HepG2 (cell line): ENCODE data around the gene NYNRIN. TPM values are rescaled to one million over a fixed set of nuclear protein-coding genes. Genes with fewer than 3 reads are reported as not detected.
A peak's percentile ranks its signal among the peaks of the same experiment; 100 is the strongest.

Experiments used
- ATAC-seq: fragments of 200-7000 bp; cut with Tn5 transposase; 3 replicates; pipeline ENCODE4 v1.9.1; 2020; ENCODE audit warnings: mild to moderate bottlenecking, moderate library complexity
- BruUV-seq: library from RNA; stranded (reverse); fragments of 400-500 nt; replicated peaks from 2 replicates; lab custom pipeline; 2021; lab: Mats Ljungman, UMichigan
- CTCF ChIA-PET: fragments of 300-600 bp; formaldehyde crosslinking; extraction: SDS; loops from one replicate; lab custom pipeline; 2021; ENCODE audit warnings: low total read pairs, inconsistent platforms, low intra/inter-chr PET ratio; lab: Yijun Ruan, JAX
- POLR2A ChIA-PET: fragments of 350-600 bp; sonication (Branson Sonifier 250); formaldehyde crosslinking; loops from one replicate; lab custom pipeline; 2020; ENCODE audit warnings: antibody characterized with exemption, inconsistent platforms; lab: Yijun Ruan, JAX
- DNase-seq: peaks from one replicate; pipeline ENCODE4 v3.0.0-alpha.2; 2015; ENCODE audit warnings: low spot score
- FAIRE-seq: peaks from 3 replicates; lab custom pipeline; 2011; peaks lifted over from hg19 to GRCh38; lab: Jason Lieb, UNC
- H2AFZ ChIP-seq: one replicate; pipeline ENCODE4 v1.6.1; 2011; ENCODE audit warnings: low read length, inconsistent platforms
- H3K27ac ChIP-seq: fragments of 300-600 bp; 3 replicates; pipeline ENCODE4 v1.8.0; 2011; ENCODE audit warnings: mixed run types, mild to moderate bottlenecking, mixed read lengths, low read length, inconsistent platforms; ENCODE audit not compliant: insufficient read depth; ENCODE audit errors: extremely low read length
- H3K27me3 ChIP-seq, 2 experiments: fragments of 200-600 bp in 1 of 2; 2 replicates in 1 of 2; 3 replicates in 1 of 2; pipeline versions ENCODE4 v1.6.0 to v1.8.0; 2011; ENCODE audit warnings: low read length in 2 of 2, mild to moderate bottlenecking in 2 of 2, moderate library complexity in 2 of 2, inconsistent platforms in 1 of 2; ENCODE audit not compliant: insufficient read depth in 2 of 2, control insufficient read depth in 1 of 2
- H3K36me3 ChIP-seq, 2 experiments: fragments of 200-600 bp in 1 of 2; replicated peaks in 1 of 2; 2 replicates in 1 of 2; 3 replicates in 1 of 2; pipeline versions ENCODE4 v1.5.1 to v1.8.0; 2011; ENCODE audit warnings: low read length in 2 of 2, inconsistent platforms in 1 of 2; ENCODE audit not compliant: insufficient read depth in 2 of 2, control insufficient read depth in 1 of 2
- H3K4me1 ChIP-seq: 2 replicates; pipeline ENCODE4 v1.5.1; 2012; ENCODE audit warnings: low read length, inconsistent platforms; ENCODE audit not compliant: insufficient read depth
- H3K4me2 ChIP-seq: 2 replicates; pipeline ENCODE4 v1.6.0; 2011; ENCODE audit warnings: low read depth, low read length, inconsistent platforms
- H3K4me3 ChIP-seq, 3 experiments: fragments of 200-600 bp in 1 of 3; sonication (generic), shearing (Covaris generic) in 1 of 3; replicated peaks in 1 of 3; 2 replicates each; pipeline ENCODE4 v1.5.1; 2011 to 2016; ENCODE audit warnings: low read length in 3 of 3, inconsistent platforms in 2 of 3, low read depth in 2 of 3, mild to moderate bottlenecking in 2 of 3, control low read depth in 1 of 3, mixed read lengths in 1 of 3; ENCODE audit not compliant: insufficient read depth in 1 of 3
- H3K79me2 ChIP-seq: one replicate; pipeline ENCODE4 v1.6.1; 2011; ENCODE audit warnings: low read length, inconsistent platforms; ENCODE audit not compliant: insufficient read depth
- H3K9ac ChIP-seq: 2 replicates; pipeline ENCODE4 v1.6.0; 2011; ENCODE audit warnings: mild to moderate bottlenecking, low read depth, low read length, inconsistent platforms; ENCODE audit not compliant: insufficient read depth
- H3K9me3 ChIP-seq: 2 replicates; pipeline ENCODE4 v1.5.1; 2012; ENCODE audit warnings: mild to moderate bottlenecking, low read length
- H4K20me1 ChIP-seq: 2 replicates; pipeline ENCODE4 v1.6.0; 2011; ENCODE audit warnings: inconsistent platforms, mild to moderate bottlenecking, low read length, moderate library complexity; ENCODE audit not compliant: insufficient read depth
- ARNT ChIP-seq: fragments of 450-650 bp; IDR thresholded peaks from 2 replicates; pipeline ENCODE4 v1.6.1; 2017
- KDM2A ChIP-seq: sonication (generic); formaldehyde crosslinking; IDR thresholded peaks from 2 replicates; pipeline ENCODE4 v1.4.0; 2020; ENCODE audit warnings: low read depth, missing genetic modification reagents, borderline replicate concordance
- PAX8 ChIP-seq: sonication (generic); formaldehyde crosslinking; IDR thresholded peaks from 2 replicates; pipeline ENCODE4 v1.8.0; 2022; ENCODE audit warnings: mild to moderate bottlenecking, missing genetic modification reagents, borderline replicate concordance
- ZNF335 ChIP-seq: sonication (generic); formaldehyde crosslinking; IDR thresholded peaks from 2 replicates; pipeline ENCODE4 v1.4.0; 2020; ENCODE audit warnings: missing genetic modification reagents
- ZNF543 ChIP-seq: sonication (generic); formaldehyde crosslinking; IDR thresholded peaks from 2 replicates; pipeline ENCODE4 v1.4.0; 2020; ENCODE audit warnings: mild to moderate bottlenecking, missing genetic modification reagents
- WGBS: methylation state at CpG from one replicate; pipeline ENCODE4 v1.1.6; 2017; ENCODE audit warnings: low lambda C conversion rate; 5-methylcytosine and 5-hydroxymethylcytosine counted together
- in situ Hi-C: cut with HindIII; loops from 2 replicates; pipeline ENCODE4 v1.10.0; 2017; ENCODE audit warnings: low pct_unique_long_range_greater_than_20kb; ENCODE audit not compliant: extremely low pct_ligation_motif_present
- intact Hi-C: fragments of 100-400 bp; cut with micrococcal nuclease; formaldehyde crosslinking; loops from one replicate; pipeline ENCODE4 v1.10.0; 2022; ENCODE audit not compliant: unreplicated experiment
- polyA plus RNA-seq, 8 experiments: library from polyadenylated mRNA; depleted of rRNA in 3 of 8; stranded (reverse) in 7 of 8; unstranded in 1 of 8; fragments of >200 nt; fragmentation: Illumina TruSeq in 4 of 8; extraction: Trizol in 4 of 8; gene quantifications; 2 replicates each; pipeline versions ENCODE4 v1.2.1 to v1.2.3, GENCODE V29; 2011 to 2016; ENCODE audit warnings: low read depth in 4 of 8, missing spikeins in 1 of 8, mixed read lengths in 1 of 8; ENCODE audit not compliant: insufficient read depth in 1 of 8
- total RNA-seq, 5 experiments: library from RNA; depleted of rRNA; stranded (reverse); fragments of >200 nt; fragmentation: Illumina TruSeq; extraction: Trizol; gene quantifications; 2 replicates each; pipeline ENCODE4 v1.2.3, GENCODE V29; 2016; ENCODE audit warnings: low read depth in 1 of 5

NYNRIN gene
- total and polyA plus RNA-seq, 2 of the 13 experiments (the other 11 are each of a cell fraction or from before 2014, with no cell fraction given): 0.63 to 1.1 TPM

- no peaks in the 10 kb centered on the region for H3K9me3 ChIP-seq
- no peak overlapping the region for H3K4me2 ChIP-seq
- TF ChIP-seq ARNT (no peak), ZNF335 (no peak), PAX8 (CRISPR knock-in tag) (no peak)
- H3K79me2 ChIP-seq: no peaks in the 10 kb centered on the region
- BruUV-seq: no TSS peak
- H3K36me3 ChIP-seq: no peaks in the 10 kb centered on the region
- no peak for DNase-seq
- H3K27ac ChIP-seq: no peak overlapping the region
- ChIA-PET POLR2A (no interaction called here), CTCF (no interaction called here)
- peaks cover 5 to 11% of the 10 kb centered on the region in 2 experiments; a peak in 2 of 5 replicates for H3K27me3 ChIP-seq
- peak overlapping the region; percentile 38 for H2AFZ ChIP-seq
- in situ Hi-C loops: no loop called here
- no peak for FAIRE-seq
- intact Hi-C loops: no loop called here
- 31% methylated on average over 7 of the region's 7 CpGs for WGBS
- H3K9ac ChIP-seq: no peak overlapping the region
- no peak for ATAC-seq
- no peaks in the 10 kb centered on the region for H4K20me1 ChIP-seq
- no peak overlapping the region for H3K4me3 ChIP-seq
- peaks cover 10% of the 10 kb centered on the region for H3K4me1 ChIP-seq
Measured at GRCh38 chr14:24355009-24355408, 43.8 kb upstream of the NYNRIN start.

GRCh38 chr14:24356208-24356607, 42.6 kb upstream of the NYNRIN start:
- H3K9me3 ChIP-seq: no peaks in the 10 kb centered on the region
- H2AFZ ChIP-seq: no peak overlapping the region
- H3K4me1 ChIP-seq: peaks cover 10% of the 10 kb centered on the region
- CTCF ChIA-PET: no interaction called here
- no peak overlapping the region for H3K9ac ChIP-seq
- 40% methylated on average over 4 of the region's 4 CpGs for WGBS
- H3K79me2 ChIP-seq: no peaks in the 10 kb centered on the region
- in situ Hi-C loops: no loop called here
- H3K4me2 ChIP-seq: no peak overlapping the region
- POLR2A ChIA-PET: interaction anchor here (0.8 kb wide), 2 partner anchors 69 to 76 kb away, joined by 3 to 4 read pairs; no protein-coding TSS in a partner anchor
- ATAC-seq (no peak), FAIRE-seq (no peak), DNase-seq (no peak)
- no peaks in the 10 kb centered on the region for H3K36me3 ChIP-seq
- H3K27me3 ChIP-seq: peaks cover 3 to 6% of the 10 kb centered on the region in 2 experiments; a peak in 2 of 5 replicates
- intact Hi-C loops: no loop called here
- H3K4me3 ChIP-seq: no peak overlapping the region
- H3K27ac ChIP-seq: no peak overlapping the region
- H4K20me1 ChIP-seq: no peaks in the 10 kb centered on the region
- no TSS peak for BruUV-seq
- TF ChIP-seq KDM2A (CRISPR knock-in tag) (no peak), ZNF543 (peak; percentile 97)
- TF ChIP-seq, all 625 proteins: peak for 1
